GM19455 (cell line): Measurements from ENCODE around the gene ZNF418.
A peak's percentile ranks its signal among the peaks of the same experiment; 100 is the strongest.

Source experiments
- ATAC-seq: cut with Tn5 transposase; IDR thresholded peaks from one replicate; pipeline ENCODE4 v1.9.1; 2021; ENCODE audit not compliant: unreplicated experiment

ZNF418 gene

DNA sequence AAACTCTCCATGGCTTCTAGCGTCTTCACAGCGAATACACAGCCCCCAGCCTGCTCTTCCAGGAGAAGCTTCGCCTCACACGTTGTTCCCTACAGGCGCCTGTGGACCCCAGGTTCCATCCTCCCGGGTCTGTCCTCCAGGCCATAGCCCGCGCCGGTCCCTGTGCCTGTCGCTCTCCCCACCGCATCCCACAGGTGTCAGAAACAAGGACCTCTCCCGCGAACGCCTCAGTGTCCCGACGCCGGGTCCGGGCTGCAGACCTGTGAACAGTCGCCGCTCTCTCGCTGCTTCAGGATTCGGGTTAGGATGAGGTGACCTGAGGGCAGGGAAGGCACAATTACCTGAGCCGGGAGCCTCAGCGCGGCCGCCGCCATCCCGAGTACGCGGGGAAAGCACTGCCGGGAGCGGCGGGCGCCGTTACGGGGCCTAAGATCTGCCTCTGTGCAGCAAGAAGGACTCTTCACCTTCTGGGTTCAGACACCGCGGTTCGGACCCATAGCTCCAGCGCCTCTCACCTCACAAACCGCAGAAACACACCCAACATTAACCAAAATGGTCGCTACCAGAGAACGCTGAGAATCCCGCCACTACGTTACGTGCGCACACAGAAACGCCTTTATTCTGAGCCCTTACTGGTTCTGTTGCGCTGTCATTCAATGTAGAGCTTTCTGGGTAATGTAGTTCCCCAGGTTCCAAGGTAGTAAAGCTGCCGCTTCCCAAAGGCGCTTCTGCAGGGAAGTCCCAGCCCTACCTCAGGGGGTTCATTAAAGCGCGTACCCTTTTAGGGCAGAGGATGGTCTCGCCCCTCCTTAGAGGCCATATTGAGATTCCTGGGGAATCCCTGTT is at the start of gene ZNF418:
Gene ZNF418, minus strand, starts transcription at position 583 of the 846 bp plus-strand sequence. CDS start 1,580 bp downstream, outside the sequence.
- no peak for ATAC-seq

DNA sequence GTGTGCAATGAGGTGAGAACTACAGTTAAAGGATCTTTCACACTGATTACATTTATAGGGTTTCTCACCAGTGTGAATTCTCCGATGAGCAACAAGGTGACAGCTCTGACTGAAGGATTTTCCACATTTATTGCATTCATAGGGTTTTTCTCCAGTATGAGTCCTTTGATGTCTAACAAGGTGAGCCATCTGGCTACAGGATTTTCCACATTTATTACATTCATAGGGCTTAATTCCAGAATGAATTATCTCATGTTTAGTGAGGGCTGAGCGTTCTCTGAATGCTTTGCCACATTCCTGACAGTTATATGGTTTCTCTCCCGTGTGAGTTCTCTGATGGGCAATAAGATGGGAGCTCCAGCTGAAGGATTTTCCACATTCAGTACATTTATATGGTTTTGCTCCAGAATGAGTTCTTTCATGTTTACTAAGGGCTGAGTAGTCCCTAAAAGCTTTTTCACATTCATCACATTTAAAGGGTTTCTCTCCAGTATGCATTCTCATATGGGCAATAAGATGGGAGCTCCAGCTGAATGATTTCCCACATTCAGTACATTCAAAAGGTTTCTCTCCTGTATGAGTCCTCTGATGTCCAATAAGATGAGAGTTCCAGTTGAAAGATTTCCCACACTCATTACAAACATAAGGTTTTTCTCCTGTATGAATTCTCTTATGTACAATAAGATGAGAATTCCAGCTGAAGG is 43.5 kb upstream of the ZNF418 start:
- ATAC-seq = no peak

DNA sequence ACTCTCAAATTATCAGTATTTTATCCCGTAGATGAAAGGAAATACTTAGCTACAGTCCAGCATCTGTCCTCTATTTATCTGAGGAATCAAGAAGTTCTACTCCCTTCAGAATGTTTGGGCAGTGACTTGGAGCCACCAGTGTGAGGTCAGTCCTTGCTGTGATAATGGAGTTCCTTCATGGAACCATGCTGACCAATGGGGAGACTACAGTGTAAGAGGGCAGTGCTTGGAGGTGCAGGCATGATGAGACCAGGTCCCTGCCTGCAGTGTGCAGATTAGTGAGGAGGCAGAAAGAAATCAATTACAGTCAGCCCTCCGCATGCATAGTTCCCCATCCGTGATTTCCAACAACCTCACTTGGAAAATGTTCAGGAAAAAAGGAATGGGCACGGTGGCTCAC is 39.2 kb upstream of the ZNF418 start, which contains the start of gene C19orf18:
Gene C19orf18, minus strand, starts transcription at position 101 of the 400 bp plus-strand sequence. CDS start 102 bp downstream, outside the sequence.
- no peak for ATAC-seq

DNA sequence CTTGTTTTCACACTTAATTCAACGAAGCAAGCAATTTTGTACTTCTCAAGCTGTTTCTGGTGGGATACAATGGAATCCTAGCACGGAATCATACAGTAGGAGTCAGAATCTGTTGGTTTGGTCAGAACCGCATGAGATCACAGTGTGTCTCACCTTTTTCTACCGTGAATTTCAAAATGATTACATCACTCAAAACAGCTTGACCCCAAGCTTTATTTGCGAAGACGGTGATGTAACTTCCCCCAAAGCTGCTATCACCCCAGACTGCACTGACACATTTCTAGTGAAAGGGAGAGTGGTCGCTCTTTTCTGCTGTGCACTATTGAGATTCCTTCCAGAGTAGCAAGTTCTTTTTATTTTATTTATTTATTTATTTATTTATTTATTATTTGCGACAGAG is 29.6 kb upstream of the ZNF418 start:
- no peak for ATAC-seq

DNA sequence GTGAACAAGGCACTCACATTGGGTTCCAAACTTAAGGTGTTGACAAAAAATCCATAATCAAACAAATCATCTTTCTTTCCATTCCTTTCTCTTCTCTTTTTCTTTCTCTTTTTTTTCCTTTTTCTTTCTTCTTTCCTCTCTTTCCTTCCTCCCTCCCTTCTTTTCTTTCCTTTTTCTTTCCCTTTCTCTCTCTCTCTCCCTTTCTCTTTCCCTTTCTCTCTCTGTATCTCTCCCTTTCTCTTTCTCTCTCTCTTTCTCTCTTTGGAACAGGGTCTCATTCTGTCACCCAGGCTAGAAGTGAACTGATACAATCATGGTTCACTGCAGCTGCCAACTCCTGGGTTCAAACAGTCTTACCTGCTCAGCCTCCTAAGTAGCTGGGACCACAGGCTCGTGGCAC is 26.6 kb upstream of the ZNF418 start:
- ATAC-seq = no peak

DNA sequence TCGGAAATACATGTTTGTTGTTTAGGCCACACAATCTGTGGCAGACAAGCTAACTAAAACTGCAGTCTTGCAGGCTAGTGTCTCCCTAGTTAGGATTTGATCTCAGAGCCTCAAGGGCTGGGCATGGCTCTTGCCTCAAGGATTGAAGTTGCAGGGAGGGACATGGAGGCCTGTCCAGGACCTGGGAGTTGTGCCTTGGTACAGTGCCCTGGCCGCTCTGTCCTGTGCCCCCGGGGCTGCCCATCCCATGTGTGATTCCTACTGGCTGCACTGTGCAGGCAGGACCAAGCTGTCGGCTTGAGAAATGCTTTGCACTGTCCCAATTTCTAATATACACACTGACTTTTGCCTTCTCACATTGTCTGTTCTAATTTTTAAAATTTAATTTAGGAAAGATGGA is 19.8 kb upstream of the ZNF418 start:
- ATAC-seq = no peak

DNA sequence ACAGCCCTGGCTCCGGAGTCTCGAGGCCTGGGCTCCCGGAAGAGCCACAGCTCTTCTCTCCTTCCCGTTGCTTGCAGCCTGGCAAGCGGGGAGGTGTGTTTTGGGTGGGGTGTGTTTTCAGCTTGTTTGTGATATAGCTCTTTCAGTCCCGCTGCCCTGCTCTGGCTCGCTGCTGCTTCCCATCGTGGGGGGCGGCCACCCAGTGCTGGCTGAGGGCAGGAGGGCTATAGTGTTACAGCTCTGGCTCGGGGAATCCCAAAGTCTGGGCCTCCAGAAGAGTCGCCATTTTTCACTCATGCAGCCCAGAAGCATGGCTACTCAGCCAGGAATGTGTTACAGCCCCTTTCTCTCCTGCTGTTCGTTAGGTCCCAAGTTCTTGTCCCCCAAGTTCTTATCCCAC is 14.5 kb upstream of the ZNF418 start:
- no peak for ATAC-seq

DNA sequence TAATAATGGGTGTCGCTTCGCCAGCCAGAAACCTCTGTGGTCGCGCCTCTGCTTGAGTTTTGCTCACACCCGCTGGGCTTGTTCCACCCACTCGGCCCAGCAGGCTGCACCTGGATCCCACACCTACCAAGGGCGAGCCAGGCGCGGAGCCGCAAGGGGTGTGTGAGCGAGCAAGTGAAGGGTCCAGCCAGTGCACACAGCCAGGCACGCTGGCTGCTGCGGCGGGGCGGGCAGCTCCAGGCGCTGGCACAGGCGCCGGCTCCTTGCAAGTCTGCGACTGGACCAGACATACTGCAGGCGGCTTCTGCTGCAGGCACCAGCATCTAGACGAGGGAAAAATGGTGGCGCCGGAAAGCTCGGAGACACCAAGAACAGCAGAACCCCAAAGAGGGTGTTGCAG is 14.1 kb upstream of the ZNF418 start:
- ATAC-seq = no peak

DNA sequence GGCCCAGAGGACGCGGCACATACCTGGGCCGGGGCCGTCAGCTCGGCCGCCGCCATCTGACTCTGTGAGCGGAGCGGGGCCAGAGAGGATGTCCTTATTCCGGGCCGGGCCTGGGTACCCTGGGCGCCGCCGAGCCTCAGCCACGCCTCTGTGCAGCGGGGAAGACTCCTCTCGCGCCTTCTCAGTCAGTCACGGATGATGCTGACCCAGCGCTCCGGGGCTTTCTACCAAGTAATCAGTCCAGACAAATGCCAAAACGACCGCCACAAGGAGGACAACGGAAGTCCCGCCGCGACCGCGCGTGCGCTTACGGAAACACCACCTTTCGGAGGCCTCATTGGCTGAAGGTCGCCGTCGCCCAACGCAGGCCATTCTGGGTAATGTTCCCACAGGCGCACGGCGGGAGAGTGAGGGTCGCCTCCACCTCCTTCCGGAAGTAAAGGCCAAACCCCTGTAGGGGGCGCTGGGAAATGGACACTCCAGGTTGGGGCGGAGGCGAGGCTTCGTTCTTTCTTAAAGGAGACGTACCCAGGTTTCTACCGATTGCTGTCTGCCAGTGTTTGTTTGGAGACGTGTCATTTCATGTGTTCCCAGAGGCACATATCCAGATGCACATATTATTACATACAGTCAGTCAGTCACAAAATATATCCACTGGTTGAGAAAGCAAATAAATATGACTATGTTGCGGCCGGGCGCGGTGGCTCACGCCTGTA is 12.4 kb upstream of the ZNF418 start, which contains the start of gene ZNF256:
Gene ZNF256, minus strand, starts transcription at position 288 of the 716 bp plus-strand sequence. Its CDS starts 232 bp downstream, at position 56.
- peak; percentile 66 for ATAC-seq

DNA sequence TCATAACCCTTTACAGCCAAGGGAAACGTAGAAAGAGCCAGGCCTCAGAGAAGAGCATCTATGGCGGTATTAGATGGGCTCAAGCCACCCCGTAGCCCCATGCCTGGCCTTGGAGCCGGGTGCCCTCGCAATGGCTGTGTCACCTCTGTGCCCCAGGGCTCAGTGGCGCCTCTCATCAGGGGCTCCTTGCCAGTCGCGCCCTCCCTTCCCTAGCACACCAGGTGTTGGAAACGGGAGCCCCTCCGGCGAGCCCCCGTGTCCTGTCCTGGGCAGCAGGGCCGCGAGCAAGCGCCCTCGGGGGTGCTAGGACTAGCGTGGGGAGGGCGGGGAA is 11.9 kb upstream of the ZNF418 start:
- ATAC-seq = no peak

DNA sequence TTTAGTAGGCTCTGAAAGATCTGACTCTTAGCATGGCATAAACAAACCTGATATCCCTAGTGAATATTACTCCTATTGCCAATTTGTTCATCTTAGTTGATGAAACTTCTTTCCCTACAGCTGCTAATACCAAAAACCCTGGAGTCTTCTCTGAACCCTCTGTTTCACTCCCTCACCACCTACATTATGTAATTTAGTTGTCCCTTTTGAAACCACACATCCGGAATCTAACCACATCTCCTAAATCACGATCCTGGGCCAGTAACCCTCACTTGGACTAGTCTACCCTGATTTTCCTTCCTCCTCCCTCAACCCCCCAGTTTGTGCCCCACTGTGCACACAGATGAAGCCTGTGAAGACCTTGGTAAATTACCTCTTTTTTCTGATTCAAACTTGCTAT is 11.1 kb upstream of the ZNF418 start:
- ATAC-seq = no peak

DNA sequence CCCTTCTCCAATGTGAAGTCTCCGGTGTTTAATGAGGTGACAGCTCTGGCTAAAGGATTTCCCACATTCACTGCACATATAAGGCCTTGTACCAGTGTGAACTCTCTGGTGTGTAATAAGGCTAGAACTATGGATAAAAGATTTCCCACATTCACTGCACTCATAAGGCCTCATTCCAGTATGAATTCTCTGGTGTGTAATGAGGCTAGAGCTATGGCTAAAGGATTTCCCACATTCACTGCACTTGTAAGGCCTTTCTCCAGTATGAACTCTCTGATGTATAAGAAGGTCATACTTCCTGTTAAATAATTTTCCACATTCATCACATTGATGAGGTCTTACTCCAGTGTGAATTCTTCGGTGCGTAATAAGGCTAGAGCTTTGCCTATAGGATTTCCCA is 6.4 kb upstream of the ZNF418 start:
- ATAC-seq = no peak

DNA sequence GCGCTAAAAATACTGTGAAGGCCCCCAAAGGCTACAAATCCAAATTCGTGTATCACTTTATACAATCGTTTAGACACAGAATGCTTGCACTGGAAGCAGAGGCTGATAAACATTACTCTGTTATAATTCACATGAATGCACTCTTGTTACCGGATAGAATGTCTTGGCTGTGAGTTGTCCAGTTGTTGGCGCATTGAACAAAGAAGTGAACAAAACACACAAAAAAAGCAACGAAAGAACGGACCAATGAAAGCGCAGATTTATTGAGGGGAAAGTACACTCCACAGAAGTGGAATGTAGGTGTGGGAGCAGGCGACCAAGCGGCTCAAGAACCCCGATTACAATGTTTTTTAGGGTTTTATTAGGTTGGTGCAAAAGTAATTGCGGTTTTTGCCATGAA is 529 bp upstream of the ZNF418 start:
- no peak for ATAC-seq

DNA sequence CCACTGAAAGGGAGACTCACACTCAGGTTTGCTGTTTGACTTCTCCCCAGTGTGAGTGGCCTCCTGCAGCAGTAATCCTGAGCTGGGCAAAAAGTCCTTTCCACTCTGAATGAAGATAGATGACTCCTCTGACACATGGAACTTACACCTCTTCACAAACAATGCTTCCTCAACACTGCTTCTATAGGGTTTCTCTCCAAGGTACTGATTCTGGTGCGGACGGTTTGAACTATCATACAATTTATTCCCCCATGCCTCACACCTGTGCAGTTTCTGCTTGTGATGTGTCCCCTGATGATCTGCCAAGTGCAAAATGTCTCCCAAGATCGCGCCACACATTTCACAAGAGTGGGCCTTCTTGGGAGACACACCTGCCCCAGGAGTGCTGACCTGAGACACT is 7.6 kb downstream of the ZNF418 start:
- no peak for ATAC-seq

DNA sequence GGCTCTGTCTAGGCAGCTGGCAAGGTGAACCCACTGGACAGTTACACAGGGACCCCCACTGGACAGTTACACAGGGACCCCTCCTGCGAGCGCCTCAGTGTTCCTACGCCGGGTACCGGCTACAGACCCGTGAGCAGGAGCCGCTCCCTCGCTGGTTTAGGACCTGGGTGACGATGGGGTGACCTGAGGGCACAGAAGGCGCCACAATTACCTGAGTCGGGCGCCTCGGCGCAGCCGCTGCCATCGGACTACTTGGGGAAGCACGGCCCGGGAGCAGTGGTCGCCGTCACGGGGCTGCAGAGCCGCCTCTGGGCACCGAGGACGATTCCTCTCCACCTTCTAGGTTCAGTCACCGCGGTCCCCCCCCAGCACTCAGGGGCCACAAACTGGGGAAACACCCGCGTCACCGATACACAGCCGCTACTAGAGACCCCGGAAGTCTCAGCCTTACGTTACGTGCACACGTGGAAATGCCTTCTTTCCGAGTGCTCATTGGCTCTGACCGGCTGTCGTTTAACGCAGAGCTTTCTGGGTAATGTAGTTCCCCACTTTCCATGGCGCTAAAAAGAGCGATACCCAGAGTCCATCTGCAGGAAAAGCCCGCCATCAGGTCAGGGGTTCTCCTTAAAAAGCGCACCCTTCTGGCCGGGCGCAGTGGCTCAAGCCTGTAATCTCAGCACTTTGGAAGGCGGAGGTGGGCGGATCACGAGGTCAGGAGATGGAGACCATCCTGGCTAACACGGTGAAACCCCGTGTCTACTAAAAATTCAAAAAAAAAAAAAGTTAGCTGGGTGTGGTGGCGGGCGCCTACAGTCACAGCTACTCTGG is 18.8 kb downstream of the ZNF418 start, which contains the start of gene ZNF417:
Gene ZNF417, minus strand, starts transcription at position 425 of the 828 bp plus-strand sequence. Its CDS starts 181 bp downstream, at position 244.
- ATAC-seq = peak; percentile 98

DNA sequence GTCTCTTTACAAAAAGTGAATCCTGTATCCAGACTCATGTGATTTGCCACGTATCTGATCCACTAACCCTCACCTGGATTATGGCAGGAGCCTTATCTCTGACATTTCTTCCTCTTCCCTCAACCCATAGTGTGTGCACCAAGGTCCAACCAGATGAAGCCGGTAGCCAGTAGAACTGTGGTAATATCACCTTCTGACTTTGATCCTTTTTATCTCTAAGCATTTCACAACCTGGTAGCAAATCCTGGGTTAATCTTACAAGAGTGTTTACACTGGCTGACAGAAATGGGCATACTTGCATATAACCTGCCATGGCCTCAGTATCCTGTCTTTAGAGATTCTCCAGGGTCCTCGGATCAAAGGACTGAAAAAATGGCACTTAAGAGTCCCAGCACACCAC is 20.7 kb downstream of the ZNF418 start:
- no peak for ATAC-seq

DNA sequence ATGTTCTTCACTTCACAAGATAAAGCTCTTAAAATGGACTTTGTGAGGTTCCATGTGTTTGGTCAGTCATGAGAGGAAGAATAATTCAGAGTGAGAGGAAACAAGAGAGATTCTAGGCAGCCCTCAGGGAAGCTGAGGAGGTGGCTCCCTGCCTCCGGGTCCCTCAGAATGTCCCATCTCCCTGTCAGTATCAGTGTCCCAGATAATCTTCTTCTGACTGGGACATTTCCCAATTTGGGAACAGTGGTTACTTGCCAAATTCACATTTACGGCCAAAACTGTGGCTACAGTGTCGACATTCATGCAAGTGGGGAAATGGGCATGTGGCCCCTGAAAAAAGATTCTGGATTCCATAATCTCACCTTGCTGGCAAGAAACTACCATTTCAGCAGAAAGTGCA is 27.8 kb downstream of the ZNF418 start:
- ATAC-seq = no peak

DNA sequence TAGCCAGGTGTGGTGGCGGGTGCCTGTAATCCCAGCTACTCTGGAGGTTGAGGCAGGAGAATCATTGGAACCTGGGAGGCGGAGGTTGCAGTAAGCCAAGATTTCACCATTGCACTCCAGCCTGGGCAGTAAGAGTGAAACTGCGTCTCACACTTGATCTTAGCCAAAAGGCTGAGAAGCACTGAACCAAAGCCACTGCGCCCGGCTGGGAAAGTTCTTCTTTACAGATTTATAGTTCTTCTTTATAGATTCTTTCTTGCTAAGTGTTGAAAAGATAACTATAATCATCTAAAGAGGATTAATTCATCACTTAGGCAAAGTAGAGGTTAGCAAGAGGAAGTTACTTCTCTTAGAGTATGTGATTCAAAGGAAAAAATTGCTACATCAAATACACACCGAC is 29.9 kb downstream of the ZNF418 start:
- no peak for ATAC-seq

DNA sequence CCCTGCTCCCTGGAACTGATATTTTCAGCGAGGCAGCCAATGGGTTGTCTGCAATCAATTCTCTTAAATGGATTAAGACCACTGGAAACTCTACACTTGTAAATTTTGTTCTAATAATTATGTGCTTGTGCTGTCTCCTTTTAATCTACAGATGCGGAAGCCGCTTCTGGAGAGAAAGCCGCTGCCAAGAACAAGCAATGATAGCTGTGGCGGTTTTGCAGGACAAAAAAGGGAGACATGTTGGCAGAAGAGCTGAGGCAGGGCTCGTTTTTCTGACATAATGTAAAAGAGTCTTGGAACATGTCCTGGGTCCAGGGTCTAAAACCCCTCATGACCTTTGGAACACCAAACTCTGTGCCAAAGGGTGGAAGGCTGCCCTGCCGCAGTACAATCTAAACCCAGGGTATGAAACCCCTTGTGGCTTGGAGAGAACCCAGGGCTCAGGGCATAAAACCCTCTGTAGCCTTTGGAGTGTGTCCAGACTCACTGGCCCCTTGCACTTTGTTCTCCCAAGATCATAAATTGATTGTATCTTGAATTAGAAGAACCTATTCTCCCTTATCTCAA is 31.5 kb downstream of the ZNF418 start:
- ATAC-seq = no peak

DNA sequence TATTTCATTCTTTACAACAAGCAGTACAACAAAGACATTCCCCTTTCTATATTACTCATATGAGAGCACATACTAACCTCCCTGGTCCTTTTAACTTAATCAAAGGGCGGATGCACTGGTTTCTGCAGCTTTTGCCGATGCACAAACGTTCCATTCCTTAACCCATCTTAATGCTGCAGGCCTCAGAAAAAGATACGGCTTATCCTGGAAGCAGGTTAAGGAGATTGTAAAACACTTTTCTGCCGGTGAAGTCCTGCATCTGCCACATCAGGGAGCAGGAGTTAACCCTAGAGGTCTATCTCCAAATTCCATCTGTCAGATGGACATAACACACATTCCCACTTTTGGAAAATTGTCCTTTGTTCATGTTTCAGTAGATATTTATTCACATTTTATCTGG is 34.9 kb downstream of the ZNF418 start:
- no peak for ATAC-seq
